Fibroblast of mammary gland (primary cell): Measurements from ENCODE around the gene ETF1.

ENCODE experiments used
- DNase-seq: peaks from one replicate; pipeline ENCODE4 v3.0.0-alpha.2; 2010; ENCODE audit warnings: low read depth
- H3K4me3 ChIP-seq: 2 replicates; pipeline ENCODE4 v1.5.1; 2011; ENCODE audit warnings: low read depth, mild to moderate bottlenecking, low read length, moderate library complexity; ENCODE audit not compliant: control insufficient read depth
- CTCF ChIP-seq: conservative IDR thresholded peaks from 2 replicates; pipeline ENCODE4 v1.5.1; 2011; ENCODE audit warnings: low read depth, low read length, inconsistent platforms; ENCODE audit not compliant: control insufficient read depth, insufficient read depth

Gene ETF1

DNA sequence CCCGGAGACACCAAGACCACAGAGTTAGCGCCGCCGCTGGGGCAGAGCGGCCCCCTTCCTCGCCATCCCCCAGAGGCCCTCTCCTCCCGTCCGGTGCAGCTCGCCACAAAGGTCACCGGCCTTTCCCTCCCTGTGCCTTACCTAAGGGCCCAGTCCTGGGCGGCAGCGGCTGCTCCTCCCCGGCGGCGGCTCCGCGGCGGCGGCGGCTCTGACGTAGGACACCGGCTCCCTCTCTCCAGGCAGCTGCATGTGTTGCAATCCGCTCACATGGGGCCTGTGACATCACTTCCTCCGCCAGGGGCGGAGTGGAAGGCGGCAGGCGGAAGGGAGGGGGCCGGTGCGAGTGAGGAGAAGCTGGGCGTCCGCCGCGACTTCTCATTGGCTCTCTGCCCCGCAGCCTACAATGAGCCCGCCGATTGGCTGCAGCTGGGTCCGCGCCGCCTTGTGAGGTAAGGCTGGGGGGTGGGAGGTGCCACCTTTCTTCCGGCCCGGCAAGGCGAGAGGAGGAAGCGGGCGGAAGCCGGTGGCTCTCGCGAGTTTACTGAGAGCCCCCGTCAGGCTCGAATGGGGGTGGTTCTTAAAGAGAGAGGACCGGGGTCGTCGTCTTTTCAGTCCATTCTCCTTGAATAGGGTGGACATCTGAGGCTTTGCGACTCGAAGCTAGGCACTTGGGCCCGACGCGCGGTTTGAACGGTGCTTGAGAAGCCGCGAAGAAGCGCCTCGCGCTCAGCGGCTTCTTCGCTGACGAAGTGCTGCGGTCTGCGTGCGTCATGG is at the start of gene ETF1:
TSS of gene ETF1 (minus strand) at position 281 of the 774 bp plus-strand sequence. CDS start 318 bp downstream, outside the sequence.
- peak; percentile 99 for DNase-seq
- H3K4me3 ChIP-seq = peak within 1 kb of the TSS; percentile 95
- no peak for TF ChIP-seq CTCF

- H3K4me3 ChIP-seq = no peak overlapping the region
- no peak for DNase-seq
- TF ChIP-seq CTCF = no peak
Measured at GRCh38 chr5:138588013-138588788, 45.2 kb upstream of the ETF1 start.

DNA sequence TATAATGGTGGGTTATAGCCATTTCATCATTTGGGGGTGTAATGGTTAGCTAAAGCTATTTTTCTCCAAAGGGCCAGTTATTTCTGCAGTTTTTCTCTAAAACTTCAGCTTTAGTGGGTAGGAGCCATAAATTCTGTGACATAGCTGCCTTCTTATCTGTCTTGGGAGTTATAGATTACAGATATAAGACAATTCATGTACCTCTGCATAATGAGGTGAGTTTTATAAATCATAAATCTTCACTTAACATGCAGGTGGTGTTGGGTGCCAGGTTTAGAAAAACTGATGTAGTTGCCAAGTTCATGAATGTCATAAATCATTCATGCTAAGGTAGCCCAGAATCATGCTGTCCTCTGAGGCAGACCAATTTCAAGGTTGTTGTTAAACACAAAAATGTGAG is 42.1 kb upstream of the ETF1 start:
- DNase-seq = no peak
- TF ChIP-seq CTCF = no peak
- H3K4me3 ChIP-seq = no peak overlapping the region

GRCh38 chr5:138583984-138584637 is 41.1 kb upstream of the ETF1 start:
- TF ChIP-seq CTCF = no peak
- H3K4me3 ChIP-seq = no peak overlapping the region
- no peak for DNase-seq

DNA sequence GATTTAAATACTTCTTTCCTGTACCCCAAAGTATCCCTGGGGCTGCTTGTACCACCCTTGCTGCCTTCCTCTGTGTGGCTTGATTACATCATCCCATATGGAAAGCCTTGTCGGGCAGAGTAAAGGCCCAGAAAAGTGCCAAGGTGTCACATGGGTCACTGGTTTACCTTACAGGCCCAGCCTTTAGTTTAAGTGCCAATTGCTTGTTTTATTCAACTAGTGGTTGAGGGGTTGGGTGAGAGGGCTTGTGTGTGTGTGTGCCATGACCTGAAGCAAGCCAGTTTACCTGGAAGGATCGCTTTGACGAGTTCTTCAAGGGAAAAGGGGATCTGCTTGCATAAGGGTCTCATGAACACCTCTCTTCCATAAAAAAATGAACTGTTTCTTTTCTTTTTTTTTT is 39.9 kb upstream of the ETF1 start:
- DNase-seq = no peak
- no peak overlapping the region for H3K4me3 ChIP-seq
- TF ChIP-seq CTCF = no peak

DNA sequence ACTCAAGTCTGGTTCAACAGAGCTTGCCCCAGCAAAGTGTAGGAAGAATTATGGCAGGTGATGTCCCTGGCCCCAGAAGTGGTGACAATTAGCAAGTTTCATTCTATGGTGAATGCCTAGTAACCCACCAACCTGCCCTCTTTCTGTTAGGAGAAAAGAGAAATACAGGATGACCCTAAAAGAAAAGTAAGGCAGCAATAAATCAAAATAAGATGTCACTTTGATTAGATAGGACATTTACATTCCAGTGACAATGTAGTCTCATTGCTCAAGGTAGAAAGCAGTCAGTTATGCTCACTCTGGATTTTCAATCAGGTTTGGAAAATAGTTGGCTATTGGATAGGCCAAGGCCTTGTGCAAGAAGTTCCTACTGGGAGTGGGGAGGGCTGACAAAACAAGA is 37.7 kb upstream of the ETF1 start:
- no peak for TF ChIP-seq CTCF
- no peak overlapping the region for H3K4me3 ChIP-seq
- no peak for DNase-seq
